Pons (tissue), 1 donor: ENCODE data around the gene LAMA4.
A peak's percentile ranks its signal among the peaks of the same experiment; 100 is the strongest.

Source experiments
- DNase-seq: peaks from one replicate; pipeline ENCODE4 v3.0.0-alpha.2; 2016; ENCODE audit warnings: low spot score

Gene LAMA4

DNA sequence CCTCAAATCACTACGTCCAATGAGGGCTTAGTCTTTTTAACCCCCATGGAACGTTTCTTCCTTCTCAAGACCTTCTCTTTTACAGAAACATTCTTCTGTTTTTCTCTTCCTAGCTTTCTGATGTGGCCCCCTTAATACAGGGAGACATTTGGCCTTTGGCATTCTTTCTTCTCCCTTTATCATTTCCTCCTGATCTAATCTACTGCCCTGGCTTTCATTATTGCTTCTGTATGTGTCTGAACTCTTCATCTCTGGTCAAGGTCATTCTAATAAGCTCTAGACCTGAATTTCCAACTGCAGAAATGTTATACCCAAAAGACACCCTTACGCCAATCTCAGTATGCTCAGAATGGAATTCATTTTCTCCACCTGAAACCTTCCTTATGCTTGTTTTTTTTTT lies 18.4 kb upstream of the LAMA4 start:
- DNase-seq: no peak

DNA sequence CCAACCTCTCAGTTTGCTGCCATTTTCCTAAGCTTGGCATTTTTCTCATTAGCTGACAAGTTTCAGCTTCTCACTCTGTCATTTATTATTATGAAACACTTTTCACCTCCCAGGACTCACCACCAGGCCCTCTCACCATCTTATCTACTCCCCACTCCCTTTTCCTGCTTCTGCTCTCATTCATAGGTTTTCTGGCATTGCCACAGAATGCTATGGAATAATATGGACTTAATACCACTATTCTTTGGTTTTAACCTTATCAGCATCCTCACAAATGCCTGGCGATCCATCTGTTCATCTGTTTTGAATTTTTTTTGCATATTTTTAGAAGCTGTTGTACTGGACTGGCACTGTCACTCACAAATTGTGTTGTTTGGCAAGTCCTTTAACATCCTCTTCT lies 16.4 kb upstream of the LAMA4 start:
- no peak for DNase-seq

DNA sequence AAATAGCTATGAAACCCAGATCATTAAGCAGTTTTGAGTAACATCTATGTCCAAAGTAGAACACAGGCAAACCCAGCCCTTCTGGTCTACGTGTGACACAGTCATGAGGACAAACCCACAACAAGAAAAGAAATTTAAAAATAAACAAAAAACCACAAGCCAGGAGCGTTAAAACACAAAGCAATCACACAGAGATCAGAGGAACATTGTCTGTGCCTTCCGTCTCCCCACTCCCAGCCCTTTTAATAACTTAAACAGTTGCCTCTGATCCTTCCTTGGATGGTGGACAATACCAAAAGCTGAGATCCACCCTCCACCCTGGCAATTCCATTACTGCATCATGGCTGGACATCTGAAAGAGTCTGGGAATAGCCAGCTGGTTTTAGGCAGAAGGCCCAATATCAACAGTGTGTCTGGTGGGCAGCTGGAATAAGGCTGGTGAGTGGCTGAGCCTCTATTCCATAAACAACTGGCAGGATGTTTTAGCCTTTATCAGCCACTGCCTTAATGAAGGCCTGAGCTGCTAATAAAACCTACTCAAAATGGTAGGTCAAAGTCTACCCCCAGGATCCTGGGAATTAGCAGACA lies 15.7 kb upstream of the LAMA4 start:
- no peak for DNase-seq

DNA sequence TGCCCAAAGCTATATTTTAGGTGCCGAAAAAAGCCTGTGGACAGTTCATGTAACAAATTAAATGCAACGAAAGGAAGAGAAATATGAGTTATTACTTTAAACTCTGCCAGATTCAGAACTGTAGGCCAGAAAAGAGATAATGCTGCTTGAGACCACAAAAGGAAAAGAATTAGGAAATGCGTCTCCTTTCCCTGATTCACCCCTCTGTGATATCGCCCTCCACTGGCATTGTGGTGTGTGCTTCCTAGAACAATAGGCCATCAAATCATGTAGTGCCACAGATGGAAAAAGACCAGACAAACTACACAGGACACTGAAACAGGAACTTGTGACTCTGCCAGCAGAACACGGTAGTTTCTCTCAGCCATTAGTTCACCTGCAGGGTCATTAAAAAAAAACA lies 14.7 kb upstream of the LAMA4 start:
- DNase-seq: no peak

DNA sequence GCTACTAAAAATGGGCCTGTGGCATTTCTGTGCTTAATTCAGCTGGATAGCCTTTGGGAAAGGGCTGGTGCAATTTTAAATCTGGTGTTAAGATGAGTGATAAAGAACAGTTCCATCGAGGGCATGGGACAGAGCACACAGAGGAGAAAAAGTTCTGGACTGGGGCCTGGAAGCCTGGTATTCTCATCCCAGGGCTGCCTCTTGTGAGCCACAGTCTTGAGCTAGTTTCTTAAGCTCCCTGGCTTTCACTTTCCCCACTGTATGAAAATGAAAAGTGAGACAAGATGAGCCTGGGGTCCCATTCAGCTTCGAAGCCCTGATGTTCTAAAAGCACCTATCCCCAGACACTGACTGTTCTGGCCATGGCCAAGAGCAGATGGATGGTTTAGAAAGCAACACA lies 14.3 kb upstream of the LAMA4 start:
- no peak for DNase-seq

DNA sequence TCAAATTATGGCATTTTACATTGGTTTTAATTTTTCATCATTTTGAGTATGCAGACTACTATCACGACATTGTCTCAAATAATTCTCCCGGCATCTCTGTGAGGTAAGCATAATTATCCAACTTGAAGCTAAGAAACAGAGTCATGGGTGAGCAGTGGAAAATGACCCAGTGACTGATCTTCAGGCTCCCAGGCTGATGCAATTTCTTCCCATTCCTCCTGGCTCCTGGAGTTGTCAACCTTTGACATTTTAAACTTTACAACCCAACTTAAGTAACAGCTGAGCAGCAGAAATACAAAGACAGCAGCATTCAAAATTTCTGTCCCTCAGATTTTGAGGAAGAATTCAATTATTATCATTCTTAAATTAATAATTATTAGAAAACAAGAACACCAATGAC lies 13.7 kb upstream of the LAMA4 start:
- DNase-seq: no peak

DNA sequence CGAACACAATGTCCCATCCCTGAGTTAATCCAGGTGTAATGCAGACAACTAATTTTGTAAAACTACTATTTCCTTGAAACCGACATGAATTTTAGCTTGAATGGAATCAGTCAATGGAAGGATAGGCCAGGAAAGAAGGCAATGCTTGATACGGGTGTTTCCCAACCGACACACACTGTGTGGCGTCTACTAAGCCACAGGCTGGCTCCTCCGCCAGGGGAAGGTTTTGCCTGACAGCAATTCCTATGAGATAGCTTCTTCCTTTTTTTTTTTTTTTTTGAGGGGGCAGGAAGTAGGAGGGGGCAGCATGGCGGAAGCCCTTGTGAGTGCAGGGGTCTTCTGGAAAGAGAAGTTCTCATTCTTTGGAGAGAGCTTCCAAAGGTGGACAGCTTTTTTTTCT lies 12.0 kb upstream of the LAMA4 start:
- DNase-seq: no peak

DNA sequence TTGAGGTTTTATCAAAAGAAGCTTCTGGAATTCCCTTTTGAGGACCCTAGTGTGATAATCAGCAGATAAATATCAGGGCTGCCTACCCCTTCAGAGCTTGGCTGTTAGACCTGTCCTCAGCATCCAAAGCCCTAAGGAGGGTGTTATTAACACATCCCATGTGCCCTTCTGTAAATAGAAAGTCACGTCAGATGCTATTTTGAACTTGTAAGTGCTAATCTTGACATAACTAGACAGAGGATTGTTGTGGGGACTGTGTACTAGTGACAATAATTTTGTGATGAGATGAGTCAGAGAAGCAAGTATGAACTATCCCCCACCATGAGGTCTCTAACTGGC lies 4.9 kb upstream of the LAMA4 start:
- DNase-seq: no peak

DNA sequence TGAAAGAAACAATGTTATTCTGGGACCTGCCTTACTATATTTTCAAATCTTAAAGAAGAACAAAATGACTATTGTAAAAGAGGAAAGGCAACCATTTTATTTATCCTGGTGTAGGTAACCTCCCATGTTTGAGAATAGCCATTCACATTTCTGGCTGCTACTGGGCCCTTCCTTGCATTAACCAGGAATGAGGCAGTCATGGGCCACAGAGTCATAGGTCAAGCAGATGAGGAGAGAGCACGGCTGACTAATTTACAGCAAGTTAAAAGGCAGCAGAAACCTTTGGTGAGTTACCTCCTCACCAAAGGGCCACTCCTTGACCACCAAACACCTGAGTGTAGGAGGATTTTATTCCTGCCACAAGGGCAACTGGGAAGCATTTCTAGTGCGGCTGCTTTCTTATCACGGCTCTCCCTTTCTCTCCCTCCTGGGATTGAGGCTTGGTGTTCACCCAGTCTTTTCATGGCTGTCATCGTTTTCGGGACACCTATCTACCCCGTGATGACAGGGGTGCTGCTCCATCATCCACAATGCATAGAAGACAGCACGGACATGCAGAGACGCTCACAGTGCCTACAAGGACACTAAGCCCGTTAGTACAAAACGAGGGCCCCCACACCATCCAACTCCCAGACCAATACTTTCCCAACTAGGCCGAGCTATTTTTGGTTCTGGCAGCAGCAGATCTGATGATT lies 4.4 kb upstream of the LAMA4 start:
- no peak for DNase-seq

DNA sequence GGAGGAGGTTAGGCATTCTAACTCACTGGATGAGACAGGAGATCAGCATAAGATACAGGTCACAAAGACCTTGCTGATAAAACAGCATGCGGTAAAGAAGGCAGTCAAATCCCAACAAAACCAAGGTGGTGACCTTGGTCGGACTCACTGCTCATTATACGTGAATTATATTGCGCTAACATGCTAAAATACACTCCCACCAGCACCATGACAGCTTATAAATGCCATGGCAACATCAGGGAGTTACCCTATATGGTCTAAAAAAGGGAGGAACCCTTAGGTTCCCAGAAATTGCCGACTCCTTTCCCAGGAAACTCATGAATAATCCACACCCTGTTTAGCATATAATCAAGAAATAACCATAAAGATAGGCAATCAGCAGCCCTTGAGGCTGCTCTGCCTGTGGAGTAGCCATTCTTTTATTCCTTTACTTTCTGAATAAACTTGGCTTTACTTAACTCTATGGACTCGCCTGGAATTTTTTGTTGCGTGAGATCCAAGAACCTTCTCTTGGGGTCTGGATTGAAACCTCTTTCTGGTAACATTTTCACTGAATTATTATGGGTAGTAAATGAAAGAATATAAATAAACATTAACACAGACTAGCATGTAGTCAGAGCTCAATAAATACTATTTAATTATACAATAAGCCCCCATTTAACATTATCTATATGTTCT lies 3.0 kb upstream of the LAMA4 start:
- DNase-seq: no peak

DNA sequence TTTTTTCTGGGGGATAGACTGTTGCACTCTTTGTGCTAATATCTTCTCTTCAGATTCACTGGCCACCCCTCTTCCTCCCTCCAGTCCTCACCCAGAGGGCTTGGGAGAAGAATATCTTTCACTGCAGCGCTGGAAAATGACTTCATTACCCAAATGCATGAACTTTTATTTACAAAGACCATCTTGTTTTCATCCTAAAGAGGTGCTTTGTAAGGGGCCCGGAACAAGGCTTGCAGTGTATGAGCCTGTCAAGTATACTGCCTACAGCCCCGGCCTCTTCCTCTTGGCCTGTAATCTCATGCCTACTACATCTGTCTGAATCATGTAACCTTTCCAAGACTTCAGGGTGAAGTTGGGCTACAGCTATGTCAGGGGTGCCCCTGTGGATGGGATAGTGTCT lies 554 bp upstream of the LAMA4 start:
- DNase-seq: peak; percentile 82

DNA sequence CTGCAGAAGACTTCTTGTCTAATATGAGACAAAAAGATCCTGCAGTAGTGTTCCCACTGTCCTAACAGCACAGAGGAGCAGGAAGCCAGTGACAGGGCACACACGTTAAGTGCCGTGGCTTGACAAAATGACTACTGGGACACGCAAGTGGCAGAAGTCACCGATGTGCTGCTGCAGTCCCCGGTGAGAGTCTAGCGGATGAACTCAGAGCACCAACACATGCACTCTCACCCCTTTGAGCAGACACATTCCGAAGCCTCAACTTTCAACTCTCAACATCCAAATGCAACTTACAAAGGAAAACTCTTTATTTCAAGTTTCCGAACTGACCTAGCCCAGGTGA lies 898 bp downstream of the LAMA4 start:
- no peak for DNase-seq

DNA sequence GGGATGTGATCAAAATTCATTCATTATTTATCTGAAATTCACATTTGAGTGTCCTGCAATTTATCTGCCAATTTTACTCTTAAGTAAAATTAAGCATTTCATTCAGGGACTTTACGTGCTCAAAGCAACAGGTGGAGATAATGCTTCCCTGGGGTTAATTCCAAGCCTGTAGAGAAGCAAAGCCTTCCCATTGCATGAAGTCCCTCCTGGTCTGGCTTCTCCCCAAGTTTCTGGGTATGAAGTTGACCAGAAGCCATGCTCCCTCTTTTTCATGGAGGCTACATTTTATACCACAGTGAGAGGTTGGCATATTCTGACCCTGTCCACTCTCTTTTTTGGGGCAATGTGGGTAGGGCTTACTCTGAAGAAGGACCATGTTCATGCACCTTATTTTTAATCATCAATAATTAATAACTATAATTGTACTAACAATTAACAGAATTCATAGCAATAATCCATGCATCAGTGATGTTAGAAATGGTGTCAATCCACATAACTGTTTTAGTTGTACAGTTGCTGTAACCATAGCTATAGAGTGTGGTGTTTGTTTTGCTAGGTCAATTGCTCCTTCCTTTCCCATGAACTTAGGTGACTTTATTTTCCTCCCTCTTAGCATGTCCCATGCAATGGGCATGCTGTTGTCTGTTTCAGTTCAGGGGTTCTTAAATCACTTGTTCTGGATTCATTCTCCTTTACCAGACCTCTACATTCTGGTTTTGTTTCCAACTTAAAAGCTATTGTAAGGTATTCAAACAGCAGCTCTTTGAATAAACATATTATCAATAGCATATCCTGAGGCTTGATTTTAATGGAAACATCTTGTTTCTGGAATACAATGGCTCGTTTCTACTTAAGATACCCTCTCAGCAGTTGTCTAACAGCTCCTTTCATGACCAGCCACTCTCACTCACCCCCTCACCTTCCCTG lies 1.5 kb downstream of the LAMA4 start:
- no peak for DNase-seq

DNA sequence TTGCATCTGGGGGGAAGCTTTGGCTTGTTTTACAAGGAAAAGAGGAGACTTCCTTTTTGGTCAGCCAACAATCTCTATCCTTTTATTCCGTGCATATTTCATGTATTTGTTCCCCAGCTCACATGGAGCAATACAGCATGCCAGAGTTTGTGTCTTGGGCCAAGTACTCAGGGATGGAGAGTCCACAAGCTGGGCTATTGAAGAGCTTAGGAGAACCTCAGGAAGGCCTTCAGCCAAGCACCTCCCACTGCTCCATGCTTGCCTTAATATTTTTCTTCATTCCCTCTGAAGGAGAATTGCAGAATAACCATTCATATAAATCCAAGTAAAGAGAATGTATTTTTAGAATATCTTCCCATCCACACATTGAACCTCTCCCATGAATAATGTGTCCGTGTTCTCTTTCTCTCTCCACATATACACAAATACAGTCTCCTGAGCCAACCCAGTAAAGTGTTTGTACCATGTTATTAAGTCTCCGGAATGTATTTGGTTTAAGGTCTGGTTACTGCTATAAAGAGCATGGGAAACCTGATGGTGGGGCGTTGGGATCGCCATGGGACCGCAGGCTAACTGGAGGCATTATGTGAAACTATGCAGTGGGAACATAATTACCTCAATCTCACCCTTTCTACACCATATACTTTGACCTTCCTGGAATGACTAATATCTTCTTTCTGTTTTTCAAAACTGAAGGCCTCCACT lies 3.0 kb downstream of the LAMA4 start:
- DNase-seq: no peak

DNA sequence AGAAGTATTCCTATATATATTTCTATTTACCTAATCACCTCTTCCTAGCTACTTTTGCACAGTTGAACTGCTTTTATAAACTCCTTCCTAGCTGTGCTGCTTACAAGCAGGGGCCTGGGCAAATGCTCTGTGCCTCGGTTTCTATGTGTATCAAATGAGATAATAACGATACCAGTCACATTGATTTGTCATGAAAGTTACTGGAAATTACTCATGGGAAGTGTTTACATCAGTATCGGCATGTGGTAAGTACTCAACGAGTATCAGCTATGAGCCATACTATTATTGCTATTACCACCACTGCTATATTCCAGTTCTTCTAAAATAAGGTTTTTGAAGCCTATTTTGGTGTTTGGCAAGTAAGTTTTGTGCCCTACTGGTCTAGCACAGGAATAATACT lies 4.9 kb downstream of the LAMA4 start:
- no peak for DNase-seq

DNA sequence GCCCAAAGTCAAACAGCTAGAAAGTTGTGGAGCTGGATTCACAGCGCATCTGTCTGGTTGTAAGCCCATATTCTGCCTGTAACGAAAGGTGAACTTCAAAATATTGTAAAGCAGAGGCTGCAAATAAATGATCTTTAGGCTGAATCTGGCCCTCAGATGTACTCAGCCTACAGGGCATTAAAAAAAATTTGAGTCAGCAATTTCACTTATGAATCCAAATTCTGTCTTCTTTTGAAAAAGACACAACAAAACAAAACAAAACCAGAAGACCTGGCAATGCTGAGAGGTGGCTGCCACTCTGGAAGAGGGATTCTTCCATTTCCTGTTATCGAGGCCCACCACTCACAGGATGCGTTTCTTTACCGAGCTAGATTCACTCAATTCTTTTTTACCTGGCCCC lies 7.1 kb downstream of the LAMA4 start:
- no peak for DNase-seq

DNA sequence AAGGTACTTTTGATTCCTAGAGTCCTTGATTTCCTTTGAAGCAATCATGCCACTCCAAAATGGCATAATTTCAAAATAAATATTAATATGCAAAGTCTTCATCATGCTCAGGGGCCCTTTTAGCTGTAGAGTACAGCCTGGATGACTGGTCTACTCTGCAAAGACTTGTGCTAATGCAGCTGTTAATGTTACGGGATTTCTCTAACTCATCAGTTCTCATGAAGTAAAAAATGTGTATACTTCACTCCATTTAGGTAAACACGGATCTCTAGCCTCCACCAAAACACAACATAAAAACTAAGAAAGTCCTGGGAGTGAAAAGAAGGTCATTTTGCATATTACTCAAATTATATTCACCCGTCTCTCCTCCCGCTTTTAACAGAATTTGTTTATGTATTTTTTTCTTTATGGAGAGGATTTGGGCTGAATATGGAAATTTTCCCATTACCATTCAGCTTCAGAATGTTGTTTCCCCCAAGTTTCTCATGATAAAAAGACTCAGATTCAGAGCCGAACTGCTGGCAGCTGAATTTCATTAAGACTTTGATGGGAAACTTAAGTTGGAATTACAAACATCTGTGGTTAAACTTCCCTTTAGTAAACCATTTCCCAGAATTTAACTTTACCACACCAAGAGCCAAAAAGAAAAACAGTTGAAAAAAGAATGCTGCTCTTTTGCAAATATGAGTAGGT lies 8.7 kb downstream of the LAMA4 start:
- no peak for DNase-seq

DNA sequence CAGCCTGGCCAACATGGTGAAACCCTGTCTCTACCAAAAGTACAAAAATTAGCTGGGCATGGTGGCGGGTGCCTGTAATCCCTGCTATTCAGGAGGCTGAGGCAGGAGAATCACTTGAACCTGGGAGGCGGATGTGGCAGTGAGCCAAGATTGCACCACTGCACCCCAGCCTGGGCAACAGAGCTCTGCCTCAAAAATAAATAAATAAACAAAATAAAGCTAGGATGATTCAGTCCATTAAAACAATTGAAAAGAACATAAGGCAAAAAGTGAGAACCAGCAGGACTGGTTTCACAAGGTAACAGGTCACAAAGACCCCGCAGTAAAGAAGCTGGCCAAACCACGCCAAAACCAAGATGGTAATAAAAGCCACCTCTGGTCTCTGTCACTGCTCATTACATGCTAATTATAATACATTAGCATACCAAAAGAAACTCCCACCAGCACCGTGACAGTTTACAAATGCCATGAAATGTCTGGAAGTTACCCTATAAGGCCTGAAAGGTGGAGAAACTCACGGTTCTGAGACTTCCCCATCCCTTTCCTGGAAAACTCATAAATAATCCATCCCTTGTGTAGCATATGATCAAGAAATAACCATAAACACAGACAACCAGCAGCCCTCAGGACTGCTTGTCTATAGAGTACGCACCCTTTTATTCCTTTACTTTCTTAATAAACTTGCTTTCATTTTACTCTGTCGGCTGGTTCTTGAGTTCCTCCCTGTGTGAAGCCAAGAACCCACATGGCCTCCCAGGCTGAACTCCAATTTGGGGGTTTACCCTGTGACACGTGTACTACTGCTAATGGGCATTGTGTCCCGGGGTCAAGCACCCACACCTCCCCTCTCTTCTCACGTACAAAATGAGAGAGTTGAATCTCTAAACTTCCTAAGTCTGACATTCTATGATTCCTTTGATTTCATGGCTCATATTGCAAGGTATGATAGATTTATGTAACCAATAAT lies 10.2 kb downstream of the LAMA4 start:
- no peak for DNase-seq

DNA sequence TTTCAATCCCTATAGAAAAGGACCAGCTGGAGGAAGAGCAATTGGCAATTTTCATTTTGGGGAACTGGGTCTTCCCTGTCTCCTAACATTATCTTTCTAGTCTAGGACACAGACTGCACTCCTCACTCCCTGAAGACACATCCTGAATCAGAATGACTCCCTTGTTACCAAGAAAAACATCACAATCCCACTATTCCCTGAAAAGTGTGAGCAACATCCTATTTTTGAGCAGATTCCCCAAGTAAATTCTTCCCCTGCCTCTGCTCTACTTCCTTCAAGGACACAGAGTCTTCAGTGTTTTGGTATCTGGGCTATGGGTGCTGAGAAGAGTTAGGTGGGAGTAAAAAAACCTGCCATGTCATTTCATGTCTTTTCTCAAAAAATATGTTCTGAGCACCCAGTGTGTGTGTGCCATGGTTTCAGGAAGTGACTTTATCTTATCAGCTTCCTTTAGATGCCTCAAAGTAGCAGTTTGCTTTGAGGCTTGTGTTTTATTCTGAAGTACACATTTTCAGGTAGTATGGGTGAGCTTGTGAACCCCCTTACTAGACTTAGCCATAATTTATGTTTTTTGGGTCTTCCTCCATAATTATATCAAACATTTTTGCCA lies 12.4 kb downstream of the LAMA4 start:
- no peak for DNase-seq

DNA sequence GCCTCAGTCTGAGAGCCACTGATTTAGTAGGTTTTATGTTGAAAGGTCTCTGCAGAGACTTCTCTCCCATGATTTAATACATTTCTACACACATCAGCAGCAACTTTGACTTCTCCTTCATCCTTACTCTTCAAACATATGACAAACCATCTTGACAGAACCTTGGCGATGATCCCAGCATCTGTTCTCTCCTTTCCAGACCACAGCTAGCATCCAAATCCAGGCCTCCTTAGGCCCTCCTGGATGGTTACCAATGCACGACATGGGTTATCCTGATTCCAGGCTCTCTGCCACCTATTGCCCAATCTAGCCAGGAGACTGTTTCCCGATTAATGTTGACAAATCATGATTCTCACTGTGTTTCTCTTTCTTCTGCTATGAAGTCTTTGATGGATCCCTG lies 16.8 kb downstream of the LAMA4 start:
- no peak for DNase-seq
